OCI-LY3 (cell line): ENCODE data around the gene GRM2.

Source experiments
- CTCF ChIP-seq: fragments of 200-600, 300-600 bp; sonication (generic); IDR thresholded peaks from 2 replicates; pipeline ENCODE4 v1.5.1; 2014; ENCODE audit warnings: antibody characterized with exemption, low read length, low read depth
- EZH2phosphoT487 ChIP-seq: fragments of 200-600 bp; shearing (Covaris generic); IDR thresholded peaks from 2 replicates; pipeline ENCODE4 v1.6.1; 2018; ENCODE audit warnings: antibody characterized with exemption, mixed run types, low read depth

- no peak for TF ChIP-seq CTCF
- TF ChIP-seq EZH2phosphoT487: no peak
These were observed 41.5 kb downstream of the GRM2 start for GRCh38 chr3:51748327-51748726.
